ENCODE data around the gene COL9A1.

GRCh38 chr6:70222439-70222749 lies 80.5 kb downstream of the COL9A1 start:
- TF ChIP-seq, protein P1, sequence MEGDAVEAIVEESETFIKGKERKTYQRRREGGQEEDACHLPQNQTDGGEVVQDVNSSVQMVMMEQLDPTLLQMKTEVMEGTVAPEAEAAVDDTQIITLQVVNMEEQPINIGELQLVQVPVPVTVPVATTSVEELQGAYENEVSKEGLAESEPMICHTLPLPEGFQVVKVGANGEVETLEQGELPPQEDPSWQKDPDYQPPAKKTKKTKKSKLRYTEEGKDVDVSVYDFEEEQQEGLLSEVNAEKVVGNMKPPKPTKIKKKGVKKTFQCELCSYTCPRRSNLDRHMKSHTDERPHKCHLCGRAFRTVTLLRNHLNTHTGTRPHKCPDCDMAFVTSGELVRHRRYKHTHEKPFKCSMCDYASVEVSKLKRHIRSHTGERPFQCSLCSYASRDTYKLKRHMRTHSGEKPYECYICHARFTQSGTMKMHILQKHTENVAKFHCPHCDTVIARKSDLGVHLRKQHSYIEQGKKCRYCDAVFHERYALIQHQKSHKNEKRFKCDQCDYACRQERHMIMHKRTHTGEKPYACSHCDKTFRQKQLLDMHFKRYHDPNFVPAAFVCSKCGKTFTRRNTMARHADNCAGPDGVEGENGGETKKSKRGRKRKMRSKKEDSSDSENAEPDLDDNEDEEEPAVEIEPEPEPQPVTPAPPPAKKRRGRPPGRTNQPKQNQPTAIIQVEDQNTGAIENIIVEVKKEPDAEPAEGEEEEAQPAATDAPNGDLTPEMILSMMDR (conservative IDR thresholded peaks at IDR 0.05; ENCODE audit: low read depth, low read length), result no peak
- TF ChIP-seq POLR2A (IDR thresholded peaks at IDR 0.05; ENCODE audit: low read depth, low read length) (no peak), RCOR1 (IDR thresholded peaks at IDR 0.05; ENCODE audit: insufficient replicate concordance, low read length) (no peak), MAZ (IDR thresholded peaks at IDR 0.05; ENCODE audit: borderline replicate concordance, low read depth, low read length) (no peak), RFX5 (IDR thresholded peaks at IDR 0.05; ENCODE audit: low read depth, low read length) (no peak), MAFK (IDR thresholded peaks at IDR 0.05; ENCODE audit: low read depth, low read length) (no peak), MXI1 (IDR thresholded peaks at IDR 0.05; ENCODE audit: borderline replicate concordance, low read depth, low read length) (no peak), SMC3 (IDR thresholded peaks at IDR 0.05; ENCODE audit: low read depth, low read length) (no peak)
